H9 (cell line): ENCODE results near the gene CCT4. TPM values are rescaled to one million over a fixed set of nuclear protein-coding genes. Genes with fewer than 3 reads are reported as not detected.

Experiments
- DNase-seq: peaks from one replicate; pipeline ENCODE4 v3.0.0-alpha.2; 2017
- H2AFZ ChIP-seq: one replicate; pipeline ENCODE4 v1.6.1; 2013; ENCODE audit warnings: mild to moderate bottlenecking, low read length, control low read depth, moderate library complexity
- H2AK5ac ChIP-seq: 2 replicates; pipeline ENCODE4 v1.6.1; 2013; ENCODE audit warnings: low read length, control low read depth, mixed read lengths; ENCODE audit not compliant: insufficient read length
- H2BK120ac ChIP-seq: one replicate; pipeline ENCODE4 v1.6.1; 2013; ENCODE audit warnings: low read depth, mild to moderate bottlenecking, low read length, control low read depth, inconsistent platforms; ENCODE audit not compliant: poor library complexity, severe bottlenecking
- H2BK12ac ChIP-seq: 2 replicates; pipeline ENCODE4 v1.6.1; 2013; ENCODE audit warnings: low read length, control low read depth, mixed read lengths, low read depth; ENCODE audit not compliant: insufficient read length
- H2BK15ac ChIP-seq: 2 replicates; pipeline ENCODE4 v1.6.1; 2013; ENCODE audit warnings: low read depth, low read length, control low read depth
- H2BK20ac ChIP-seq: one replicate; pipeline ENCODE4 v1.6.1; 2013; ENCODE audit warnings: low read depth, mild to moderate bottlenecking, low read length, control low read depth, inconsistent platforms; ENCODE audit not compliant: poor library complexity, severe bottlenecking
- H2BK5ac ChIP-seq: 2 replicates; pipeline ENCODE4 v1.6.1; 2013; ENCODE audit warnings: low read length, control low read depth, mixed read lengths; ENCODE audit not compliant: insufficient read length
- H3K14ac ChIP-seq: 2 replicates; pipeline ENCODE4 v1.6.1; 2013; ENCODE audit warnings: low read length, control low read depth; ENCODE audit not compliant: insufficient read depth
- H3K18ac ChIP-seq: 2 replicates; pipeline ENCODE4 v1.6.1; 2013; ENCODE audit warnings: low read depth, mild to moderate bottlenecking, mixed read lengths, low read length, control low read depth; ENCODE audit not compliant: insufficient read length
- H3K23ac ChIP-seq: 2 replicates; pipeline ENCODE4 v1.6.1; 2013; ENCODE audit warnings: low read length, control low read depth, mixed read lengths, low read depth; ENCODE audit not compliant: insufficient read length
- H3K23me2 ChIP-seq: 2 replicates; pipeline ENCODE4 v1.6.1; 2013; ENCODE audit warnings: low read depth, mild to moderate bottlenecking, mixed read lengths, low read length, control low read depth; ENCODE audit not compliant: insufficient read length, poor library complexity, severe bottlenecking
- H3K27ac ChIP-seq: 2 replicates; pipeline ENCODE4 v1.5.1; 2013; ENCODE audit warnings: low read length, control low read depth, mixed read lengths, low read depth; ENCODE audit not compliant: insufficient read length
- H3K27me3 ChIP-seq: 2 replicates; pipeline ENCODE4 v1.6.1; 2013; ENCODE audit warnings: low read length, control low read depth, inconsistent platforms; ENCODE audit not compliant: insufficient read depth
- H3K4ac ChIP-seq: 2 replicates; pipeline ENCODE4 v1.6.1; 2013; ENCODE audit warnings: low read depth, mild to moderate bottlenecking, control low read depth, inconsistent platforms, low read length, moderate library complexity
- H3K4me1 ChIP-seq: 2 replicates; pipeline ENCODE4 v1.6.1; 2013; ENCODE audit warnings: low read length, control low read depth, inconsistent platforms; ENCODE audit not compliant: insufficient read depth
- H3K4me2 ChIP-seq: 2 replicates; pipeline ENCODE4 v1.6.1; 2013; ENCODE audit warnings: low read length, control low read depth, mixed read lengths; ENCODE audit not compliant: insufficient read length, insufficient read depth
- H3K56ac ChIP-seq: 2 replicates; pipeline ENCODE4 v1.6.1; 2013; ENCODE audit warnings: low read depth, mild to moderate bottlenecking, mixed read lengths, low read length, control low read depth; ENCODE audit not compliant: insufficient read length
- H3K79me1 ChIP-seq: 2 replicates; pipeline ENCODE4 v1.6.1; 2013; ENCODE audit warnings: low read depth, mild to moderate bottlenecking, moderate library complexity, low read length, control low read depth, inconsistent platforms; ENCODE audit not compliant: insufficient read depth, poor library complexity, severe bottlenecking
- H3K79me2 ChIP-seq: 2 replicates; pipeline ENCODE4 v1.6.1; 2013; ENCODE audit warnings: low read length, control low read depth, inconsistent platforms; ENCODE audit not compliant: insufficient read depth
- H3K9ac ChIP-seq: 2 replicates; pipeline ENCODE4 v1.6.1; 2013; ENCODE audit warnings: low read length, control low read depth, mixed read lengths; ENCODE audit not compliant: insufficient read length; ENCODE audit errors: extremely low read depth
- H3K9me3 ChIP-seq: one replicate; pipeline ENCODE4 v1.6.1; 2013; ENCODE audit warnings: low read depth, low read length, inconsistent platforms; ENCODE audit not compliant: control insufficient read depth
- H3T11ph ChIP-seq: one replicate; pipeline ENCODE4 v1.6.1; 2013; ENCODE audit warnings: mild to moderate bottlenecking, low read length, control low read depth, inconsistent platforms
- H4K20me1 ChIP-seq: one replicate; pipeline ENCODE4 v1.6.1; 2013; ENCODE audit not compliant: control insufficient read depth, insufficient read length, insufficient read depth
- H4K5ac ChIP-seq: 2 replicates; pipeline ENCODE4 v1.6.1; 2013; ENCODE audit warnings: low read depth, mild to moderate bottlenecking, mixed read lengths, low read length, control low read depth; ENCODE audit not compliant: insufficient read length
- H4K8ac ChIP-seq: replicated peaks from 2 replicates; pipeline ENCODE4 v1.6.1; 2013; ENCODE audit warnings: low read length, control low read depth, mixed read lengths, low read depth; ENCODE audit not compliant: insufficient read length
- H4K91ac ChIP-seq: 2 replicates; pipeline ENCODE4 v1.6.1; 2013; ENCODE audit warnings: low read depth, mild to moderate bottlenecking, moderate library complexity, mixed read lengths, low read length, control low read depth; ENCODE audit not compliant: insufficient read length
- H3K27ac Mint-ChIP-seq, 3 experiments: 2 replicates in 2 of 3; 3 replicates in 1 of 3; pipeline ENCODE4 v1.8.0; 2020 to 2021; ENCODE audit warnings: mixed read lengths in 3 of 3, mild to moderate bottlenecking in 1 of 3, moderate library complexity in 1 of 3
- H3K27me3 Mint-ChIP-seq: 2 replicates; pipeline ENCODE4 v1.8.0; 2021; ENCODE audit warnings: low read depth, mild to moderate bottlenecking, moderate library complexity, mixed read lengths
- H3K36me3 Mint-ChIP-seq, 3 experiments: 2 replicates in 2 of 3; 3 replicates in 1 of 3; pipeline ENCODE4 v1.8.0; 2020 to 2021; ENCODE audit warnings: low read depth in 3 of 3, mixed read lengths in 3 of 3; ENCODE audit not compliant: insufficient read depth in 1 of 3
- H3K4me1 Mint-ChIP-seq, 2 experiments: 2 replicates each; pipeline ENCODE4 v1.8.0; 2020; ENCODE audit warnings: mixed read lengths in 2 of 2
- H3K4me3 Mint-ChIP-seq, 2 experiments: 2 replicates in 1 of 2; 3 replicates in 1 of 2; pipeline ENCODE4 v1.8.0; 2020 to 2021; ENCODE audit warnings: mild to moderate bottlenecking in 2 of 2, mixed read lengths in 2 of 2, moderate library complexity in 1 of 2
- H3K9me3 Mint-ChIP-seq, 2 experiments: 2 replicates in 1 of 2; 3 replicates in 1 of 2; pipeline ENCODE4 v1.8.0; 2020; ENCODE audit warnings: mild to moderate bottlenecking in 2 of 2, mixed read lengths in 2 of 2, moderate library complexity in 1 of 2
- CTCF ChIP-seq: fragments of 200-600 bp; sonication (generic); conservative IDR thresholded peaks from 3 replicates; pipeline ENCODE4 v1.8.0; 2021; ENCODE audit warnings: antibody characterized with exemption, mild to moderate bottlenecking
- WGBS: extraction: QIAGEN DNeasy Blood & Tissue Kit; methylation state at CpG from one replicate; pipeline ENCODE4 v1.1.7; 2013; ENCODE audit warnings: missing lambda C conversion rate, low lambda C conversion rate, mixed read lengths; ENCODE audit not compliant: insufficient read length; ENCODE audit errors: extremely low coverage; 5-methylcytosine and 5-hydroxymethylcytosine counted together
- total RNA-seq: library from RNA; stranded (reverse); gene quantifications from 2 replicates; pipeline ENCODE4 v1.2.1, GENCODE V29; 2021

Gene CCT4
- total RNA-seq, 1 experiment from 2014 or later: 360 TPM

DNA sequence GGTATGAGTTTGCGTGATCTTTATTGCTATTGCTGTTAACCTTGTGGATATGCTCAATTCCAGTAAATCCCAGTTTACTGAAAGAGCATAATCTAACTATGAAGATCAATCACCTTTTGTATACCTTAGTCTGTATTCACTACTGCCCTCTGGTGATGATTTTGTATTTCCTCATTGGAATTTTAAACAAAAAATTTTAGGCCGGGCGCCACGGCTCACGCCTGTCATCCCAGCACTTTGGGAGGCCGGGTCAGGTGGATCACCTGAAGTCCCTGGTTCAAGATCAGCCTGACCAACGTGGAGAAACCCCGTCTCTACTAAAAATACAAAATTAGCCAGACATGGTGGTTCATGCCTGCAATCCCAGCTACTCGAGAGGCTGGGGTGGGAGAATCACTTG lies 22.1 kb upstream of the CCT4 start:
- Histone ChIP-seq H3K9ac (no peak overlapping the region), H3K79me2 (no peaks in the 10 kb centered on the region), H3K18ac (no peak overlapping the region), H3K56ac (no peak overlapping the region), H3K14ac (no peak overlapping the region), H3K79me1 (no peaks in the 10 kb centered on the region), H3T11ph (no peak overlapping the region), H3K4me1 (no peaks in the 10 kb centered on the region), H2BK12ac (no peak overlapping the region), H3K27me3 (no peaks in the 10 kb centered on the region), H3K4ac (no peak overlapping the region), H4K8ac (no peak overlapping the region), H2BK120ac (no peak overlapping the region), H4K20me1 (no peaks in the 10 kb centered on the region), H4K5ac (no peak overlapping the region), H2BK20ac (no peak overlapping the region), H3K23ac (no peak overlapping the region), H3K4me2 (no peak overlapping the region), H3K23me2 (peaks cover 6% of the 10 kb centered on the region), H2AFZ (no peak overlapping the region), H3K27ac (no peak overlapping the region), H2BK5ac (no peak overlapping the region), H2BK15ac (no peak overlapping the region), H2AK5ac (no peak overlapping the region), H4K91ac (no peak overlapping the region), H3K9me3 (no peaks in the 10 kb centered on the region)
- Mint-ChIP-seq H3K4me3 (no peak overlapping the region), H3K36me3 (0 out of 7 replicates have a peak, but pooled peaks cover 0 to 2% (median 0%) of the 10 kb centered on the region in 3 experiments), H3K27me3 (no peaks in the 10 kb centered on the region), H3K27ac (no peak overlapping the region), H3K4me1 (peaks cover 3 to 5% of the 10 kb centered on the region in 2 experiments; a peak in 3 of 4 replicates), H3K9me3 (no peaks in the 10 kb centered on the region)
- DNase-seq: no peak
- peak; percentile 52 for TF ChIP-seq CTCF
- WGBS: no CpG with 5 or more reads among the region's 9 CpGs
